ENCODE measurements around the gene USP12.
"Not testable (repeated sequence)": the region's sequence is repeated elsewhere in the genome, so short reads cannot be mapped to it uniquely, and the experiment has no call there.

Gene USP12

DNA sequence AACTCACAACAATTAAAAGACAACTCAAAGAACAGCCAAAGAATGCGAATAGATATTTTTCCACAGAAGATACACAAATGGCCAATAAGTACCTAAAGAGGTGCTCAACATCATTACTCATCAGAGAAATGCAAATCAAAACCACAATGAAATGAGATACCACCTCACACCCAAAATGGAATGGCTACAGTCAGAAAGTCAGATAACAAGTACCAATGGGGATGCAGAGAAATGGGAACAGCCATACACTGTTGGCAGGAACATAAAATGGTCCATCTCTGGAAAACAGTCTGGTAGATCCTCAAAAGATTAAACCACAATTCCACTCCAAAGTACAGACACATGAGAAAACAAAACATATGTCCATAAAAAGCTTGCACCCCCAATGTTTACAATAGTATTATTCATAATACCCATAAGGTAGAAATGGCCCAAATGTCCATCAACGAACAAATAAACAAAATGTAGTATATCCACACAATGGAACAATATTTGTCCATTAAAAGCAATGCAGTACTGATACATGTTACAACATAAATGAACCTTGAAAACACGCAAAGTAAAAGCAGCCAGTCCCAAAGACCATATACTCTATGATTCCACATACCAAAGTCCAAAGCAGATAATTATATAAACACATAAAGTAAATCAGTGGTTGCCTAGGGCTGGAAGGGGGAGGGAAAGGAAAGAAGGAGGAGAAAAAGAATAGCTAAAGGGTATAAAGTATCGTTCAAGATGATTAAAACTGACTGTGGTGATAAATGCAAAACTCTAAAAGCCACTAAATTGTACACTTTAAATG lies 19.6 kb downstream of the USP12 start:
- no peak for DNase-seq

DNA sequence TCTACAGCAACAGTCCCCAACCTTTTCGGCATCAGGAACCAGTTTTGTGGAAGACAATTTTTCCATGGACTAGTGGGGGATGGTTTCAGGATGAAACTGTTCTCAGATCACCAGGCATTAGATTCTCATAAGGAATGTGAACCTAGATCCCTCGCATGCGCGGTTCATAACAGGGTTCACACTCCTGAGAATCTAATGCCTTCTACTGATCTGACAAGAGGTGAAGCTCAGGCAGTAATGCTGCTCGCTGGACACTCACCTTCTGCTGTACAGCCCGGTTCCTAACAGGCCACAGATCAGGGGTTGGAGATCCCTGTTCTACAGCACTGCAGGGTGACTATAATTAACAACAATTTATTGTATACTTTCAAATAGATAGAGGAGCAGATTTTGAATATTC lies 21.9 kb downstream of the USP12 start:
- no peak for DNase-seq

DNA sequence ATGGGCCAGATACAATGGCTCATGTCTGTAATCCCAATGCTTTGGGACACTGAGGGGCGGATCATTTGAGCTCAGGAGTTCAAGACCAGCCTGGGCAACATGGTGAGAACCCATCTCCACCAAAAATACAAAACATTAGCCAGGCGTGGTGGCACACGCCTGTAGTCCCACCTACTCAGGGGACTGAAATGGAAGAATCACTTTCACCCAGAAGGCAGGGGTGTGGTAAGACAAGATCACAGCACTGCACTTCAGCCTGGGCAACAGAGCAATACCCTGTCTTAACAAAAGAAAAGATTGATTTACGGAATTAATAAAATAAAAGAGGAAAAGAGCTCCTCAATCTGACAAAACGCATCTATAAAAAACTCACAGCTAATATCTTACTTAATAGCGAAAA lies 22.7 kb downstream of the USP12 start:
- DNase-seq, result no peak

DNA sequence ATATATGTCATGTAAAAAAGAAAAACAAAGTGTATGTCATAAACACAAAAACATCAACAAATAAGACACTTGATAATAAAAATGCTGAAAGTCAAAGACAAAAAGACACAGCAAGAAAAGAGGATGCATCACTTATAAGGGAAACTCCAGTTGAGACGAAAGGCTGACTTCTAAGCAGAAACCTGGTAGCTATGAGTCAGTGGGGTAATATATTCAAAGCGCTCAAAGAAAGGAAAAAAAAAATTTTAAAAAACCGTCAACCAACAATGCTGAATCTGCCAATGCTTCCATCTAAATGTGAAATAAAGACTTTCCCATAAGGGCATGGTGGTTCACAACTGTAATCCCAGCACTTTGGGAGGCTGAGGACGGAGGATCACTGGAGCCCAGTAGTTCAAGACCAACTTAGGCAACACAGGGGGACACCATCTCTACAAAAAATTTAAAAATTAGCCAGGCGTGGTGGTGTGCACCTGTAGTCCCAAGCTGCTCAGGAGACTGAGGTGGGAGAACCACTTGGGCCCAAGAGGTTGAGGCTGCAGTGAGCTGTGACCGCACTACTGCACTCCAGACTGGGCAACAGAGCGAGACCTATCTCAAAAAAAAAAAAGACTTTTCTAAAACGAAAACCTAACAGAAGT lies 24.0 kb downstream of the USP12 start:
- no peak for DNase-seq

DNA sequence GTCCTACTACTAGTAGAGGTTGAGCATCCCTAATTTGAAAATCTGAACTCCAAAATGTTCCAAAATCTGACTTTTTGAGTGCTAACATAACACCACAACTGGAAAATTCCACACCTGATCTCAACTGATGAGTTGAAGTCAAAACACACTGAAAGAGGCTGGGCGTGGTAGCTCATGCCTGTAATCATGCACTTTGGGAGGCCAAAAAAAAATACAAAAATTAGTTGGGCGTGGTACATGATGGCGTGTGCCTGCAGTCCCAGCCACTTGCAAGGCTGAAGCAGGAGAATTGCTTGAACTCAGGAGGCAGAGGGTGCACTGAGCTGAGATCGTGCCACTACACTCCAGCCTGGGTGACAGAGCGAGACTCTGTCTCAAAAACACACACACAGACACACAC lies 29.9 kb downstream of the USP12 start:
- no peak for DNase-seq

DNA sequence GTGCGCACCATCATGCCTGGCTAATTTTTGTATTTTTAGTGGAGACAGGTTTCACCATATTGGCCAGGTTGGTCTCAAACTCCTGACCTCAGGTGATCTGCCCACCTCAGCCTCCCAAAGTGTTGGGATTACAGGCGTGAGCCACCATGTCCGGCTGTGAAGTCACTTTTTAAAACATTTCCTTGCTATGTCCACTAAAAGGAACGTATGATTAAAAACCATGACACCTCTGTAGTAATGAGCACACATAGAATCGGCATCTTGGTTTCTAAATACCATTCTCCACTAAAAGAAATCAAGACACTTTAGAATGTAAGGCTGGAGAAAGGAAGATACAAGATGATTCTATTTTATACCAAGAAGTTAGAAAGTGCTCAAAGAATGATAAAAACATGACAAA lies 30.5 kb downstream of the USP12 start:
- not testable (repeated sequence) for DNase-seq

DNA sequence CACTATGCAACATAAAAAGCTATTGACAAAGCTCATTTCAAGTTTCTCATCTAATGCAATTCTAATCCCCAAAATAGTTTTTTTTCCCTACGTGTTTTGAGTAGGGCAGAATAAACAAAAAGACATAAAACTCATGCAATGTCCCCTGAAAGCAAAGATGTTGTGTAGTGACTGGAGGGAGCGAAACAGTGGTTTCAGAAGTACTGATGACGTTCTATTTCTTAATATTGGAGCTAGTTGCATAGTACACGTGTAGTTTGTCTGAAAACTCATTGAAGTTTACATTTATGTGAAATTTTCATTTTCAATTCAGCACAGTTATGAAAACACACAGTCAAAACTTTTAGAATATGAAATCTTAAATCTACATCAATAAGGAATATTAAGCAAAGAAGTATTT lies 31.6 kb downstream of the USP12 start:
- no peak for DNase-seq

DNA sequence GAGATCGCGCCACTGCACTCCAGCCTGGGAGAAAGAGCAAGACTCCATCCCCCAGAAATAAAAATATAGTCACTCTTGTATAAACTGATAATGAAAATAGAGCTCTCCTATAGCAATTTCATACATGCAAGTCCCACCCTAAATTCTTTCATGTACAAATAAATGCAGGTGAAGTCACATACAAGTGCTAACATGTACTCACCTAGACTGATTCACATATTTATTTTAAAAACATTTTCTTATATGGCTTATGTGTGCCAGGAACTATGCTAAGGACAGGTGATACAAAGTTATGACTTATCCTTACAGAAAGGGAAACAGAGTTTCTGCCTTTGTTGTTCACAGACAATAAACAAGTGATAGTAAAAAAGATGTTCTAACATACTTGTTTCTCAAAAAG lies 32.0 kb downstream of the USP12 start:
- no peak for DNase-seq

DNA sequence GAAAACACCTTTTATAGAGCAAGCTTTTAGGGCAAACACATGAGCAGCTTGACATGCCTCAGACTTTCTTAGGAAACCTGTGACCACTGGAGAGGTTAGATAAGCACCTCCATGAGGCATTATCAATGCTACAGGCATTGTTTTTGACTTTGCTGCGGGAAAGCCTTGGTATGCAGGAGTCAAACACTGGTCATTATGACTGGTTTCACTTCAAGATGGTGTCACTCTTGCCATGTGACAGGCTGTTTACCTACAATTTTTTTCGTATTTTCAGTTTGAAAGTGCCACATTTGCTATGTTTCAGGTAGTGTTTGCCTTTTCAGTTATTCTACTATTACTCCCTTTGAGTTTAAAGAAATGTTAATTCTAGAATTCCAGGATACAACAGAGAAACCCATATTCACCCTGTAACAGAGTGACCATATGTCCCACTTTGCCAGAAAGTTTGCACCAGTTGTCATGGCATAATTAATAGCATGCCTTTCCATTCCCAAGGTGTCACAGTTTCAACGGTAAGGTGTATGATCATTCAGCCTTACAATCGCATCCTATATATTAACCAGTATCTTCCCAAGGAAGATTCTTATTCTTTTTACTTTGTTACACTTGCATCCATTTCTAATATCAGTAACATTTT lies 33.0 kb downstream of the USP12 start:
- no peak for DNase-seq

DNA sequence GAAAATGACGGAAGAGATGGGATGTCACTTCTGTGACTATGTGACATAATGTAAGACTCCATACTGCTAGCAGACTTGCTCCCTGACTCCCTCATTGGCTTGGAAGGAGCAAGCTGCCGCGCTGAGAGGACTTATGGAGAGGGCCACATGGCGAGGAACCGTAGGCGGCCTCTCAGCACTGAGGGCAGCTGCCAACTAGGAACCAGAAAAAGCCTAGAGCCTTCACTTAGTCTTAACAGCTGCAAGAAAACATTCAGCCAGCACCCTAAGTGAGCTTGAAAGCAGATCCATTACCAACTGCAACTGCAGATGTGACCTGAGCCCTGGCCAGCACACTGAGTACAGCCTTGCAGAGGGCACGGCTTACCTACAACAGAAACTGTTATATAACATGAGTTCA lies 33.9 kb downstream of the USP12 start:
- DNase-seq, result no peak

DNA sequence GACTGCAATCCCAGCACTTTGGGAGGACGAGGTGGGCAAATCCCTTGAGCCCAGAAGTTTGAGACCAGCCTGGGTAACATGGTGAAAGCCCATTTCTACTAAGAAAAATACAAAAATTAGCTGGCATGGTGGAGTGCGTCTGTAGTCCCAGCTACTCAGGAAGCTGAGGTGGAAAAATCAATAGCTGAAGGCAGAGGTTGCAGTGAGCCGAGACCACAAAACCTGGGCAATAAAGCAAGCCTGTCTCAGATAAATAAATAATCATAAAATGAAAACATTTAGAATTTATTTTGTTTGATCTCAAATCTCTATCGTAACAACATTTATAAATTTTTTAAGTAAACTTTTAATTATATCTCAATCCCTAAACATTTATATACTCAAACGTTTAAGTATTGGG lies 36.6 kb downstream of the USP12 start:
- DNase-seq, result no peak

DNA sequence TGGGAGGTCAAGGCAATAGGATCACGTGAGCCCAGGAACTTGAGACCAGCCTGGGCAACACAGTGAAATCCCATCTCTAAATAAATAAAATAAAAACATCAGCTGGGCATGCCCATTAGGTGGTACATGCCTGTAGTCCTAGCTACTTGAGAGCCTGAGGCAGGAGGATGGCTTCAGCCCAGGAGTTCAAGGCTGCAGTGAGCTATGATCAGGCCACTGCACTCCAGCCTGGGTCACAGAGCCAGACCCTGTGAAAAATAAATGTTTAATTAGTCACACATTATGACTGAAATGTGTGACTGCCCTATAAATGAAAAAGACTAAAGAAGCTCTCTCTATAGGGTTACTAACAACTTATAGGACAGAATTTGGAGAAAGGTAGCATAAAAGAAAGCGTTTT lies 37.7 kb downstream of the USP12 start:
- no peak for DNase-seq

DNA sequence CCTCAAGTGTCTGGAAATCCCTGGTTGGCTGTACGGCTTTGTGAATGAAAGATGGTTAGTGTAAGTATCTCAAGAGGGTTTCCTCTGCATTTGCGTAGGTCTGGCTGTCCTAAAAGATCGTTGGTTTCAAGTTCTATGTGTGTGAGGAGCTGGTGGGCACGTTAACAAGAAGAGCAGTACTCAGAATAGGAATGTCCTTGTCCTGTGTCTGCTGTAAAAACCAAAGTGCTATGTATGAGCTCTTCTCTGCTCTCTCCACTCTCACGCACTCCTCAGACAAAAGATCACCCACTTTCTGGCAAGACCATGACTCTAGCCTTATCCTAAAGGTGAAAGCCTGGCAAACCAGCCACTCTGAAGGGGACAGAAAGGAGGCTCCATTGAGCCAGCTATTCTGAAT lies 39.1 kb downstream of the USP12 start:
- DNase-seq, result no peak

DNA sequence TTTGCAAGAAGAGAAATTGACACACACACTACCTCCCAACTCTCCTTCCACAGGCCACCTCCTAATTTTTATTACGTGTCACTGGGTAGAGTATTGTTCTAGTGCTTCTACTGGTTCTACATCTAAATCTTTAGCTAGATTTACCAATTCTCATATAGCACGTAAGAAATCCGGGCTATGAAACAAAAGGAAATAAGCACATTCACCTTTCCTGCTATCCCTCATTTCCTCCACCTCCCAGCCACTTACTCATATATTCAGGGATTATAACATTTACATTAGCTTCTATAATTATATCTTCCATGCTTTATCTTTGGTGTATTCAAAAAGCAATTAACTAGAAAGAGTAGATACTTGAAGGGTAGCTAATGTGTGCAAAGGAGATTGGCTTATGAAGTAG lies 39.7 kb downstream of the USP12 start:
- no peak for DNase-seq

DNA sequence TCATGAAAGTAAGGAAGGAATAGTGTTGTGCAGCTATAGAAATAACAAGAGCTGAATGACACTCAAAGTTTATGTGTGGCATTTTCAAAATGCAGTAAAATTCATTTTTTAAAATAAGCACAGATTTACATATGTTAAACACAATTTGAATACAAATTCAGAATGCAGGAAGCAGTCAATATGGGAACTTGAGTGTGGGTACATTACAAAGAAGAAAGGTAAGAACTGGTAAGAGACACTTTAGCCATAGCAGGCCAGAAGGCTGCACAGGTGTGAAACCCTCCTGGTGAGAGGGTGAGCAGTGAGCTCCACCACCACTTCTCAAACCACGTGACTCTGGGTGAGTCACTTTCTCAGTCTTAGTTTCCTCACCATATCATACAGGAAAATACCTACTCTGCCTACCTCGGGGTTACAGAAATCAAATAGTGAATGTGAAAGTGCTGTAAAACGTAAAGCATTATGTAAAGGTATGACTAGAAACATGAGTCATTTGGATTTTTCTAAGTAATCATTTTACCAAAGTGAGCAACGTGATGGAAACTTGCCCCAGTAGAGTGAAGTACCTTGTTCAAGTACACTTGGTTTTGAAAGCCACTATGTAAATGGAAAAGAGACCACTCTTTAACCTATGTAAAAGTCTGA lies 40.5 kb downstream of the USP12 start:
- peak in 2 of 56 donors; percentile 9 for DNase-seq

DNA sequence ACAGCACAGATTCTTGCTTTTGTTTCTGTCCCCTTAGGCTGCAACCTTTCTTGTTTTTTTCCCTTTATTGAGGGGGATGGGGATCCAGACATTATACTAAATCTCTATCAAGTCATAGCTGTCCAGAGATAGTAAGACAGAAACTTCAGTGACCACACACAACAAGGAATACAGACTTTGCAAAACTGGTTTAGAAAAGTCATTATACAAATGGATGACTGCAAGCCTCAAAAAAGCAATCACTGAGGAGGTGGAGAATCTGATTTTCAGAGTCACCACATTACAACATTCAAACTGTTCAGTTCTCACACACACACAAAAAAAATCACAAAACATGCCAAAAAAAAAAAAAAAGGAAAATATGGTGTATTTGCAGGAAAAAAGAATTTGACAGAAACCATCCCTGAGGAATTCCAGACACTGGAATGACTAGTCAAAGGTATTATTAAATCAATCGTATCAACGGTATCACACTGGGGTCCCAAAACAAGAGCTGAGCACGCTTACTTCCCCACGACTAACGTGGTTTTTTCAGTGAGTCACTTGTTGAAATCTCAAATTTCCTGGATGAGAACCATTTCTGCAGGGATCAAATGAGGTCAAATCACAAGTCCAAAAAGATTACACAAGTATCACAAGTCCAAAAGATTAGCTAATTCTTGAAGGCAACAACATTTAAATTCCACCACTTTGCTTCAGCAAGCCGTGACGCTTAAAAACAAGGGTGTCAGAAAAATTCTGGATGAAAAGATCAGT lies 41.2 kb downstream of the USP12 start:
- no peak for DNase-seq

DNA sequence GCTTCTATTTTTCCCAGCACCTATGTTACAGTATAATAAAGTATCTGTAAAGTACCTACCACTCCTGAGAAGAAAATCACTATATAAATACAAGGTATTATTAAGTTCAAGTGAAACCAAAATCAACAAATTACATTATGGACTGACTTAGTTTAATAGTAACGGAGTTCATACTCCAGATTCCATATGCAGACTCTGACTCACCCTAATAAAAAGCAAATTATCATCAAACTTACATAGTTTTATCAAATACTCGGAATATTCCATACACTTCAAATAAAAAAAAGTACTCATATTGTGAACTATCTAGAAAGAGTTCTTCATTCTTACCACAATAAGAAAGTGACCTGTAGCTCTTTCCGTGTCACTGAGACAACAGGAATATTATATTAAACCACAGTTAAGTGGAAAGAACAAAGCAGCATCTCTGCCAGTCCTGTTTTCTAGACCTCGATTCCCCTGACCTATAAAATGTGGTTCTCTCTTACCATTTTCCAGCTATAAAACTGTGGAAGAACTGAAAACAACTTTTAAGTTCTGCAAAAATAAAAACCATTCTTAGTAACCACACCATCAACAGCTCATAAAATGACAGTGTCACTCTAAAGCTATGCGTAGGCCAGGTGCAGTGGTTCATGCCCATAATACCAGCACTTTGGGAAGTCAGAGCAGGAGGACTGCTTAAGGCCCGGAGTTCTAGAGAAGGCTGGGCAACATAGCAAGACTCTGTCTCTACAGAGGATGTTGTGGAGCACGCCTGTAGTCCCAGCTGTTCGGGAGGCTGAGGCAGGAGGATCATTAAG lies 42.6 kb downstream of the USP12 start:
- DNase-seq, result no peak

DNA sequence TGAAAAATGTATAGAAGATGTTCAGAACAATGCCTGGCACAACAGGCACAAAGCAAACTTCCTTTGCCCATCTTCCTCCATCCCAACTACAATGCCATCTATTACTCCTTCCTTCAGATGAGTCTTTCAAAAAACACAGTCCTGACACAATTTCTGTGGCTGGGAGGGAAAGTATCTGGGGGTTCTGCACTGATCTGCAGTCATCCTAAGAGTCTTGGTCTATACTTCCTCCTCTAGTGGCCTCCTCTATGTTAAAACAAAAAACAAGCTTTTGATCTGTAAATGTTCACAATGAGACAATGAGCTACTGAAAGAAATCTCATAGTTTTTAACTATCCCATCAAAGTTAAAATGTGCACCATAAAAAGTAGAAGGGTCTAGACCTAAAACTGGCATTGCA lies 44.8 kb downstream of the USP12 start:
- DNase-seq, result no peak

DNA sequence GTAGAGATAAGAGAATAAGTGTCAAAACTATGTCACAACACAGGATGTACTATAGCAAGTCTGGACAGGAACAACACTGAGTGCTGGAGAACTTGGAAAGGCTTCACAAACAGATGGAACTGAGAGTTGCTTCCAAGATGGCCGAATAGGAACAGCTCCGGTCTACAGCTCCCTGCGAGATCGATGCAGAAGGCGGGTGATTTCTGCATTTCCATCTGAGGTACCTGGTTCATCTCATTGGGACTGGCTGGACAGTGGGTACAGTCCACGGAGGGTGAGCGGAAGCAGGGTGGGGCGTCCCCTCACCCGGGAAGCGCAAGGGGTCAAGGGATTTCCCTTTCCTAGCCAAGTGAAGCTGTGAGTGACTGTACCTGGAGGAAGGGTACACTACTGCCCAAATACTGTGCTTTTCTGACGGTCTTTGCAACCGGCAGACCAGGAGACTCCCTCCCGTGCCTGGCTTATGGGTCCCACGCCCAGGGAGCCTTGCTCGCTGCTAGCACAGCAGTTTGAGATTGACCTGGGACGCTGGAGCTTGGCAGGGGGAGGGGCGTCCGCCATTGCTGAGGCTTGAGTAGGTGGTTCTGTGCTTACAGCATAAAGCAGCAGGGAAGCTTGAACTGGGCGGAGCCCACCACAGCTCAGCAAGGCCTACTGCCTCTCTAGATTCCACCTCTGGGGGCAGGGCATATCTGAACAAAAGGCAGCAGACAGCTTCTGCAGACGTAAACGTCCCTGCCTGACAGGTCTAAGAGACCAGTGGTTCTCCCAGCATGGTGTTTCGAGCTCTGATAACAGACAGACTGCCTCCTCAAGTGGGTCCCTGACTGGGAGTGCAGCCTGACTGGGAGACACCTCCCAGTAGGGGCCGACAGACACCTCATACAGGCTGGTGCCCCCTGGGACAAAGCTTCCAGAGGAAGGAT lies 46.0 kb downstream of the USP12 start:
- peak in 1 of 56 donors; percentile 9 for DNase-seq

DNA sequence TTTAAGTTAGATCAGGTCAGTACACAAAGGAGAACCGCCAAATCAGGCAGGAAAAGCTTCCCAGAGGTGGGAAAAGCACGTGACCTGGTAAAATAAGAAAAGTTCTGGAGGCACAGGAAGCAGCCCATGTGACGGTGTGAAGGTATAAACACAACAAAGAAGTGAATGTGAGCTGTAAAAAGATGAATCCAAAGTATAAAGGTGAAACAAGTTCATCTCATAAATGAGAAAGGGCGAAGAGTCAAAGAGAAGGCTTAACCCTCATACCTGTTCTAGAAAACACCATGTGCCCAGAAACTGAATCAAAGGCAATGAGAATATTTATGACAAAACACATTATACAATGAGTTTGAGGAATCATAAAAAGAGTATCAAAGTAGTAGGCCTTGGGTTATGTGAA lies 47.0 kb downstream of the USP12 start:
- no peak for DNase-seq

Data from nucleus accumbens (tissue), 56 donors.